Measurements from ENCODE around the gene F5. TPM values are rescaled to one million over a fixed set of nuclear protein-coding genes. Genes with fewer than 3 reads are reported as not detected.

F5 gene
- total and polyA plus RNA-seq, 10 of the 15 experiments (the other 5 are each of a cell fraction or from before 2014, with no cell fraction given): under 0.01 to 3.8 (median 0.40) TPM

DNA sequence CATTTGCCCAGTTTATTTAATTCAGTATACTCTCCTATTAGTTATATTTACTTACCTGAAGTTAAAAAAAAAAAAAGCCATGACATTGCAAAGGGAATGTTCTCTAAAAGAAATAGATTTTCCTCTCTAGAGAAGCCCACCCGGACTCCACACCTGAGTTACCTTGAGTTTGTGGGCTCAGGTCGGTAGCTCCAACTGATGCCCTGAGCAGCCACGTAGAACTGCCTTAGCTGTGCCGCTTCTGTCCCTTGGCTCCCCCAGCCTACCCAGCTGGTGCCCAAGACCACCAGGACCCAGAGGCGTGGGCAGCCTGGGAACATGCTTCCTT, 250 bp downstream of the F5 start (continued):
- no peak for TF ChIP-seq TCF7 (IDR thresholded peaks at IDR 0.05; ENCODE audit: borderline replicate concordance)
- no peak for TF ChIP-seq EP300 (IDR thresholded peaks at IDR 0.05; ENCODE audit: borderline replicate concordance in 1 of 2, control insufficient read depth in 1 of 2, low read depth in 2 of 2, low read length in 2 of 2)
- TF ChIP-seq RUNX3 (IDR thresholded peaks at IDR 0.05; ENCODE audit: low read length): no peak
- TF ChIP-seq, protein P1, sequence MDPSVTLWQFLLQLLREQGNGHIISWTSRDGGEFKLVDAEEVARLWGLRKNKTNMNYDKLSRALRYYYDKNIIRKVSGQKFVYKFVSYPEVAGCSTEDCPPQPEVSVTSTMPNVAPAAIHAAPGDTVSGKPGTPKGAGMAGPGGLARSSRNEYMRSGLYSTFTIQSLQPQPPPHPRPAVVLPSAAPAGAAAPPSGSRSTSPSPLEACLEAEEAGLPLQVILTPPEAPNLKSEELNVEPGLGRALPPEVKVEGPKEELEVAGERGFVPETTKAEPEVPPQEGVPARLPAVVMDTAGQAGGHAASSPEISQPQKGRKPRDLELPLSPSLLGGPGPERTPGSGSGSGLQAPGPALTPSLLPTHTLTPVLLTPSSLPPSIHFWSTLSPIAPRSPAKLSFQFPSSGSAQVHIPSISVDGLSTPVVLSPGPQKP (IDR thresholded peaks at IDR 0.05; ENCODE audit: low read depth, low read length): no peak
- no peak for TF ChIP-seq CHD2 (IDR thresholded peaks at IDR 0.05; ENCODE audit: borderline replicate concordance, low read depth, low read length)

DNA sequence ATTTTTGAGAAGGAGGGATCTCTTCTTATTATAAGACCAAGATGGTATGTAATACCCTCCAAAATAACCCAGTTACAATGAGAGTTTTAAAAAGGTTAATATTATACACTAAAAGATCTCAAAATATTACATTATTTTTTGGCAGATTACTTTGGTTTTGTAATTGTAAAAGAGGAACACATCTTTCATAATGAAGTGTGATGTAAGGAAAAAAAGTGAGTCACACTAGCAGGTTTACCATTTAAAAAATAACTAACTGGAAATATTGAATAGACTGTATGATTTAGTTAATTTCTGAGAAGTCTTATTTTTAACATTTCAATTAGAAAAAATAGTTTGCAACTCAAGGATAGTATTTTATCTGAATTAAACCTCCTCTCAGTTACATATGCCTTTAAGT, 1.1 kb downstream of the F5 start:
- Histone ChIP-seq H3K36me3 (ENCODE audit: control insufficient read depth in 2 of 2, insufficient read depth in 2 of 2, low read length in 1 of 2) (no peaks in the 10 kb centered on the region), H3K4me3 (no peak overlapping the region), H3K79me2 (ENCODE audit: control insufficient read depth, insufficient read depth, low read length) (no peaks in the 10 kb centered on the region), H2AFZ (ENCODE audit: control insufficient read depth, low read depth, low read length) (peak overlapping the region; percentile 20; the same call in 1 of the 2 replicates), H3K27ac (ENCODE audit: control insufficient read depth, insufficient read depth) (no peak overlapping the region), H3K27me3 (replicated peaks in 1 of 2; ENCODE audit: control insufficient read depth in 2 of 2, insufficient read depth in 2 of 2, low read length in 1 of 2) (no peaks in the 10 kb centered on the region; a peak in 1 of 4 replicates), H3K4me1 (ENCODE audit: control insufficient read depth, insufficient read depth, low read length) (peaks cover 5% of the 10 kb centered on the region; the same call in 1 of the 2 replicates), H3K9ac (ENCODE audit: control insufficient read depth, insufficient read depth, low read length) (no peak overlapping the region), H3K4me2 (ENCODE audit: control insufficient read depth, insufficient read depth) (no peak overlapping the region), H3K9me3 (replicated peaks; ENCODE audit: control insufficient read depth, insufficient read depth, low read length) (no peaks in the 10 kb centered on the region), H4K20me1 (ENCODE audit: control insufficient read depth, insufficient read depth) (no peaks in the 10 kb centered on the region)
- TF ChIP-seq MTA3 (IDR thresholded peaks at IDR 0.05; ENCODE audit: borderline replicate concordance, low read length) (no peak), ZBED1 (IDR thresholded peaks at IDR 0.05; ENCODE audit: borderline replicate concordance) (no peak), NRF1 (conservative IDR thresholded peaks at IDR 0.05; ENCODE audit: low read depth, low read length) (no peak), MXI1 (IDR thresholded peaks at IDR 0.05; ENCODE audit: low read depth, low read length) (no peak), BCL11A (IDR thresholded peaks at IDR 0.05; ENCODE audit: low read depth, low read length) (no peak)
- TF ChIP-seq, protein P2, sequence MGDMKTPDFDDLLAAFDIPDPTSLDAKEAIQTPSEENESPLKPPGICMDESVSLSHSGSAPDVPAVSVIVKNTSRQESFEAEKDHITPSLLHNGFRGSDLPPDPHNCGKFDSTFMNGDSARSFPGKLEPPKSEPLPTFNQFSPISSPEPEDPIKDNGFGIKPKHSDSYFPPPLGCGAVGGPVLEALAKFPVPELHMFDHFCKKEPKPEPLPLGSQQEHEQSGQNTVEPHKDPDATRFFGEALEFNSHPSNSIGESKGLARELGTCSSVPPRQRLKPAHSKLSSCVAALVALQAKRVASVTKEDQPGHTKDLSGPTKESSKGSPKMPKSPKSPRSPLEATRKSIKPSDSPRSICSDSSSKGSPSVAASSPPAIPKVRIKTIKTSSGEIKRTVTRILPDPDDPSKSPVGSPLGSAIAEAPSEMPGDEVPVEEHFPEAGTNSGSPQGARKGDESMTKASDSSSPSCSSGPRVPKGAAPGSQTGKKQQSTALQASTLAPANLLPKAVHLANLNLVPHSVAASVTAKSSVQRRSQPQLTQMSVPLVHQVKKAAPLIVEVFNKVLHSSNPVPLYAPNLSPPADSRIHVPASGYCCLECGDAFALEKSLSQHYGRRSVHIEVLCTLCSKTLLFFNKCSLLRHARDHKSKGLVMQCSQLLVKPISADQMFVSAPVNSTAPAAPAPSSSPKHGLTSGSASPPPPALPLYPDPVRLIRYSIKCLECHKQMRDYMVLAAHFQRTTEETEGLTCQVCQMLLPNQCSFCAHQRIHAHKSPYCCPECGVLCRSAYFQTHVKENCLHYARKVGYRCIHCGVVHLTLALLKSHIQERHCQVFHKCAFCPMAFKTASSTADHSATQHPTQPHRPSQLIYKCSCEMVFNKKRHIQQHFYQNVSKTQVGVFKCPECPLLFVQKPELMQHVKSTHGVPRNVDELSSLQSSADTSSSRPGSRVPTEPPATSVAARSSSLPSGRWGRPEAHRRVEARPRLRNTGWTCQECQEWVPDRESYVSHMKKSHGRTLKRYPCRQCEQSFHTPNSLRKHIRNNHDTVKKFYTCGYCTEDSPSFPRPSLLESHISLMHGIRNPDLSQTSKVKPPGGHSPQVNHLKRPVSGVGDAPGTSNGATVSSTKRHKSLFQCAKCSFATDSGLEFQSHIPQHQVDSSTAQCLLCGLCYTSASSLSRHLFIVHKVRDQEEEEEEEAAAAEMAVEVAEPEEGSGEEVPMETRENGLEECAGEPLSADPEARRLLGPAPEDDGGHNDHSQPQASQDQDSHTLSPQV (IDR thresholded peaks at IDR 0.05): no peak
- ChIA-PET CTCF (interaction anchor here (2.1 to 5.6 kb wide), 2 partner anchors 127 to 224 kb away, joined by 21 to 78 read pairs; no protein-coding TSS in a partner anchor), RAD21 (ENCODE audit: unreplicated experiment) (interaction anchor here (1.0 to 2.4 kb wide), 3 partner anchors 124 to 127 kb away, joined by 5 to 26 read pairs (median 24); no protein-coding TSS in a partner anchor), SMC1A (ENCODE audit: uncharacterized antibody, unreplicated experiment) (interaction anchor here (1.1 to 2.7 kb wide), 4 partner anchors 17 to 127 kb away, joined by 3 to 25 read pairs (median 16); no protein-coding TSS in a partner anchor), POLR2A (no interaction called here)
- FAIRE-seq (no peak), ATAC-seq (no peak), DNase-seq (ENCODE audit: low read depth, low spot score) (no peak)
- intact Hi-C loops (cut with micrococcal nuclease; ENCODE audit: unreplicated experiment): loop anchor here (5.0 kb wide), 1 partner anchor 33 kb away; no protein-coding TSS in a partner anchor
- BruUV-seq (replicated peaks): no TSS peak
- in situ Hi-C loops (cut with MboI): no loop called here

Measured in GM12878 (cell line).